Measurements from ENCODE around the gene BABAM2.
A peak's percentile ranks its signal among the peaks of the same experiment; 100 is the strongest.

Gene BABAM2

DNA sequence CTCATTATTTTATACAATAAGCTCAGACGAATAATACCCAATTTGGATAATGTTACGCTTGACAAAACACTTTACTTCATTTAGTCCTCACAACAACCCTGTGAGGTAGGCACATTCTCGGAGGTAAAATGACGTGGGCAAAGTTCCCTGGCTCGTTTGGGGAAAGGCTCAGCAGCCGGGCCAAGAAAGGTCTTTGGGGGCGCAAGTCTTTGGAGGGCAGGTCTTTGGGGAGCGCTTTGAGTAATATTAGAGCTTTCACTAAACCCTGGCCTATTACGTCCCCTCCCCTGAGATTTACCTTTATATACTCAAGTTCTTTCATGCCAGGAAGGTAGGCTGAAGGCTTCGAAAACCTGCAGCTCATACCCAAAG is 769 bp upstream of the BABAM2 start:
- peak overlapping the region; percentile 96 for H3K4me3 ChIP-seq (ENCODE audit: low read length)
- TF ChIP-seq ZNF274 (IDR thresholded peaks at IDR 0.05; ENCODE audit: low read depth, low read length) = no peak

DNA sequence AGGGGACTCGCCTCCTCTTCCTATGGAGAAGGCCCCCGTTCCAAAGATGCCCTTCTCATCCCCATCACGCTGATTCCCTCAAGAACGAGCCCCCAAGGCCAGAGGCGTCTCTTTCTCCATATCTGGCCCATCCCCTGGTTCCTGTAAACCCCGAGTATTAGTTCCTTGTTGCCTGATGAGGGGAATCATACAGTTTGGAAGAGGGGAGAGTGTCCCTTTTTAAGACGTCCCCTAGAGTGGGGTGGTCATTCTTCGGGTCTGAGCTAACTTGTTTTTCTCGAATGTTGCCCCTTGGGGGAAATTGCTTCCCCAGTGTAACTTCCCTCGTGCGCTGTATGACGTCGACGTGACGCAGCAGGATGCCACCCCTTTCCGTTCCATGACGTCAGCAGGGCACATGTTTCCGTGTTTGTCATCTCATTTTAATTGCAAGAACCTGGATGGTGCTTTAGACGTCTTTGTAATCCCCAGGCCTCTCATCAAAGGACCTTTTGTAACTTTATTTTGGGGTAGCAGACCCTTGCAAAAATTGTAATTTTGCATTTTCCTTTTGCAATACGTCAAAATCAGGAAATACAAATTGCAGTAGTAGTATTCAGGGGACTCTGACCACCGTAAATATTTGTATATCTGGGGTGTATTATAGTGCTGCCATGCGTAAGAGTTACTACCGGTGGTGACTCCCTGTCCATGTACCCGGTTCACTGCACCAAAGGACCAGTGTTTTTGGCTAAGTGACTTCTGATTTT is 569 bp downstream of the BABAM2 start:
- TF ChIP-seq ZNF274 (IDR thresholded peaks at IDR 0.05; ENCODE audit: low read depth, low read length) = no peak
- peak overlapping the region; percentile 96 for H3K4me3 ChIP-seq (ENCODE audit: low read length)

DNA sequence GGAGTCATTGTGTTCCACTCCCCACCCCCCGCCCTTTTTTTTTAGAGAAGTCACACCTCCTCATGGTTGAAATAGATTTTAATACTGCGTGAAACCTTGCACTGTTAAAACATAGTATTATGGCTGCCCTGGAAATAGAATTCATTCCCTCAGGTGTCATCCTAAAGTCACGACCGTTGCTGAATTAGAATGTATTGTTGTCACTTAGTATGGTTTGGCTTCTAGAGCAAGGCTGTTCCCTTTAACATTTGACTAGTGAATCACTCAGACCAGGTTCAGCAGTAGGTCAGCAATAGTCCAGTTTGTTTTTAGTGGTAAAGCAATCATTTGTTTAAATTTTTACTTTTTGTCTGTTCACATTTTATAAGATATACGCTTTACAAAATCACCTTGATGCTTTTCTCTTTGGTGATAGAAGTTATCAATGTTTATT is 1.2 kb downstream of the BABAM2 start:
- no peak for TF ChIP-seq ZNF274 (IDR thresholded peaks at IDR 0.05; ENCODE audit: low read depth, low read length)
- peak overlapping the region; percentile 96; the same call in 1 of the 2 replicates for H3K4me3 ChIP-seq (ENCODE audit: low read length)

DNA sequence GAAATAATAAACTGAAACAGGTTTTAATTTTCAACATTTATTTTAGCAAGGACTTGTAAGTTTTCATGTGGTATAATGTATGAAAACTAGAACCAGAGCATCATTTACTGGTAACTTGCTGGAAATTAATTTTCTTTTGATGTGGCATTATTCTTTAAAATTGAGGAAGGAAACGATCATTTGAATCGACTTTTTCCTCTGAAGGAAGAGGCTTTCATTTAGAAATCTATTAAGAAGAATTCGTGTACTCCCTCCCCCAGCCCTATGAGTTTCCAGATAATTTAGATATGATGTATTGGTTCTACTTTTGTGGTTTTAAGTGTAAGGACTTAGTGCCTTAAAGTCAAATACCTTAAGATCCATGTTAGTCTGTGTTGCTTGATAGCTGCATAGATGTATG is 2.5 kb downstream of the BABAM2 start:
- no peak for TF ChIP-seq ZNF274 (IDR thresholded peaks at IDR 0.05; ENCODE audit: low read depth, low read length)
- H3K4me3 ChIP-seq (ENCODE audit: low read length) = no peak overlapping the region

DNA sequence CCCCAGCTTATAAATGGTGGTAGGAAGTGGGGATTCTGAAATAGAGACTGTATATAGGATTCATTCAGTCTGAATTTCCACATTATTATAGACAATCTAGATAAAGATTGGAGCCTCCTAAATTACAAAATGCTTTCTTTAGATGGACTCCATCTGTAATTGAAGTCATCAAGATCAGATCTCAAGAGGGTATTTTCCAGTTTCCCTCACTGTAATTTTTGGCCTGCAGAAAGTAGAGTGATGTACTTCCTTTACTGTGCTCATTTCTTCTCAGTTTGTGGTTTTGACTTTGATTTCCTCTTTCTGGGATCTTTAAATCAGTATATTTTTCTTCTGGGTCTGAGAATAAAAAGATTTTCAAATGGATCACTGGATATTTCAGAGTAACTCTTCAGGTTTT is 7.2 kb downstream of the BABAM2 start:
- TF ChIP-seq ZNF274 (IDR thresholded peaks at IDR 0.05; ENCODE audit: low read depth, low read length) = no peak
- H3K4me3 ChIP-seq (ENCODE audit: low read length) = no peak overlapping the region

DNA sequence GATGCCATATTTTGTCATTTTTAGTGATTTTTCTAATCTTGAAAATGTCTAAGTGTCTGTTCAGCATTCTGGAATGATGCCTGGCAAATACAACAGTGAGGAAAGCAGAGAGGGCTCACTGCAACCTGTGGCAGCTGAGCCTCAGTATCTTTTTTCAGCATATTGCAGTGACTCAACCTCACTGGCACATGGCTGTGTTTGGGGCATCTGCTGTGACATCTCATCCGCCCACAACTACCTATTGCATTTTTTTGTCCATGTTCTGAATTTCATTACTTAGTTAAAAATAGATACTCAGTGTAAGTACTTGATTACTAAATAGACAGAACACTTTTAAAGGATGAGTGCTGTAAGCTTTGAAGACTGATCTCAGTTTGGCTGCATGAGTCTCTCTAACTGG is 10.7 kb downstream of the BABAM2 start:
- H3K4me3 ChIP-seq (ENCODE audit: low read length) = no peak overlapping the region
- no peak for TF ChIP-seq ZNF274 (IDR thresholded peaks at IDR 0.05; ENCODE audit: low read depth, low read length)

DNA sequence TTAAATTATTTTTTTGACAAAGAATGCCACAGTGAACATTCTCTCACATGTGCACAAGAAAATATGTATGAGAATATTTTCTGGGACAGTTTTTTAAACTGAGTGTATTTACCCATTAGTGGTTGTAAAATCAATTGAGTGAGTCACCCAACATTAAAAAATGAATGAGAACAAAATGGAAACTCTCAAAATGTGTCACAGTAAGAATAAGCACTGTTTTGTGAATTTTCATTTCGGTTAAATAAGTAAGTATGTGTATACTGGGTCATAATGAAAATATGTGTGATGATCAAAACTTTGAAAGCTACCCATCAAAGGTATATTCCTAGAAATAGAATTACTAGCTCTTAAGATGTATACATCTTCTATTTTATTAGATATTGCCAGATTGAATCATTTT is 11.6 kb downstream of the BABAM2 start:
- TF ChIP-seq ZNF274 (IDR thresholded peaks at IDR 0.05; ENCODE audit: low read depth, low read length) = no peak
- H3K4me3 ChIP-seq (ENCODE audit: low read length) = no peak overlapping the region

DNA sequence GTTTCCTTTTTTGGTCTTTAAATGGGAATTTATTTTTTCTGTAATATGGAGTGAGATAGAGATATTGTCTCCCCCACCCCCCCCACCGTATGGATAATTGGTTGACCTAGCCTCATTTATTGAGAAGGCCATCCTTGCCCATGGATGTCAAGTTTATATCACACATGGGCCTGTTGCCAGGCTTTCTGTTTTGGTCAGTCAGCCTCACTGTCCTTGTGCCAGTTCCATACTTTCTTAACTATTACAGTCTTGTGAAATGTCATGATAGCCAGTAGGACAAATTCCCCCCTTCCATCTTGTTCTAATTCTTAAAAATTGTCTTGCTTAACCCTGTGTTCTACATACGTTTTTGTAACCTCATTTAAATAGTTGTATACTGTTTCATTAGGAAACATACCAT is 12.5 kb downstream of the BABAM2 start:
- no peak overlapping the region for H3K4me3 ChIP-seq (ENCODE audit: low read length)
- no peak for TF ChIP-seq ZNF274 (IDR thresholded peaks at IDR 0.05; ENCODE audit: low read depth, low read length)

DNA sequence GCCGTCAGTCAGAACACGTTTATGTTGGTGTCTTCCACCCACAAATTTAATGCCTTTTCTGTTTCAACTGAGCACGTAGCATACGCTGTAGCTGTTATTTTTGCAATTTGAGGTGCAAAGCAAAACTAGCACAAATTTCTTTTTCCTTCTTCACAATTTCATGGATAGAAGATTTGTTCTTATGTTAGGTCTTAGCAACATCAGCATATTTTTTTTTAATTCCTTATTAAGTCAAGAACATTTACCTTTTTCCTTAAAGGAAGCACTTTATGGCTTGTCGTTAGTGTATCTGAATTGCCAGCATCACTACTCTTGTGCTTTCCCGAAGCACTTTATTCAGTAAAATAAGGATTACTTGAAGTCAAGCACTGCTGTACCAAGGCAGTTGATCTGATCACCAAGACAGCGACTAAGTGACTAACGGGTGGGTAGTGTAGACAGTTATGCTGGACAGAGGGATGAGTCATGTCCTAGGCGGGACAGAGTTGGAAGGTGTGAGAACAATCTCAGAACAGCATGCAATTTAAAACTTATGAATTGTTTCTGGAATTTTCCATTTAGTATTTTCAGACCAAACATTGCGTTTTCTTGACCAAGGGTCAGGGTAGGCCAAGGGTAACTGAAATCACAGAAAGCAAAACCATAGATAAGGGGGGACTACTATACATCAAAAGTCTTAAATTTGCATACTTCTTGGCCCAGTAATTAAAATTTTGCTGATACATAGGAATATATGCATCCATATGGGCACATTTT is 13.3 kb downstream of the BABAM2 start:
- no peak overlapping the region for H3K4me3 ChIP-seq (ENCODE audit: low read length)
- no peak for TF ChIP-seq ZNF274 (IDR thresholded peaks at IDR 0.05; ENCODE audit: low read depth, low read length)

DNA sequence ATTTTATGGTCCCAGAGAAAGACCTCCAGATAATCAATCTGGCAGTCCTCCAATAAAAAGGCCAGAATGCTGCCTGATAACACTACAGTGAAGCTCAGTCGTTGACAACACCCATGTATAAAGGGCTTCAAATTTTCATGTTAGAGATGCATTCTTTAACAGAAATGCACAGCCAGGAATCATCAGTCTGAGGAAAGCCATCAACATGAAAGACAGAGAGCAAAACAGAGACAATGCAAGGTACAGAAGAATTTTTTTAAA is 13.8 kb downstream of the BABAM2 start:
- no peak for TF ChIP-seq ZNF274 (IDR thresholded peaks at IDR 0.05; ENCODE audit: low read depth, low read length)

DNA sequence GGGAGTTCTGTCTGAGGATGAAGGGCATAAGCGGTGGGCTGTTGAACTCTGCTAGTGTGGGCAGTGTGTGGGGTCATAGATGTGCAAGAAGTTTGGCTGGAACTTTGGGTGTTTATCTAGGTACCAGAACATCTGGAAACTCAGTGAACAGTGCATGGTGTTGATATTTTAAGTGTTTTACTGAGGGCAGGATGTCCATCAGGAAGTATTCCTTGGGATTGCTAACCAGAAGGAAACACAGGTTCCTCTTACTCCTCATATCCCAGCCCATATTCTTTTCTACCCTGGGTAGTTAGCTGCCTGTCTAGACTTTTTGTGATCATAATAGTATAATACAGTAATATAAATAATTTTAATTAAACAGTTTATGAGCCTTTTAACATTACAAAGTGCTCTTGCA is 15.5 kb downstream of the BABAM2 start:
- TF ChIP-seq ZNF274 (IDR thresholded peaks at IDR 0.05; ENCODE audit: low read depth, low read length) = no peak
- H3K4me3 ChIP-seq (ENCODE audit: low read length) = no peak overlapping the region

More for the DNA sequence above, 13.8 kb downstream of the BABAM2 start:
- H3K4me3 ChIP-seq (ENCODE audit: low read length) = no peak overlapping the region

DNA sequence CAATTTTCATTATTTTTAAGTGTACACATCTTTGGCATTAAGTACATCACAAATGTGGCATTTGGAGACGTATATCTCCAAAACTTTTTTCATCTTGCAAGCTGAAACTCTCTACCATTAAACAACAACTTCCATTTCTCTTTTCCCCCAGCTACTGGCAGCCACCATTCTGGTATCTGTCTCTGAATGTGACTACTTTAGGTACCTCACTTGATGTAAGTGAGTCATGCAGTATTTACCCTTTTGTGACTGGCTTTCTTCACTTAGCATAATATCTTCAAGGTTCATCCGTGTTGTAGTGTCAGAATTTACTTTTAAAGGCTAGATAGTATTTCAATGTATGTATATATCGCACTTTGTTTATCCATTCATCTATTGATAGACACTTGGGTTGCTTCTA is 17.0 kb downstream of the BABAM2 start:
- no peak for TF ChIP-seq ZNF274 (IDR thresholded peaks at IDR 0.05; ENCODE audit: low read depth, low read length)
- no peak overlapping the region for H3K4me3 ChIP-seq (ENCODE audit: low read length)

DNA sequence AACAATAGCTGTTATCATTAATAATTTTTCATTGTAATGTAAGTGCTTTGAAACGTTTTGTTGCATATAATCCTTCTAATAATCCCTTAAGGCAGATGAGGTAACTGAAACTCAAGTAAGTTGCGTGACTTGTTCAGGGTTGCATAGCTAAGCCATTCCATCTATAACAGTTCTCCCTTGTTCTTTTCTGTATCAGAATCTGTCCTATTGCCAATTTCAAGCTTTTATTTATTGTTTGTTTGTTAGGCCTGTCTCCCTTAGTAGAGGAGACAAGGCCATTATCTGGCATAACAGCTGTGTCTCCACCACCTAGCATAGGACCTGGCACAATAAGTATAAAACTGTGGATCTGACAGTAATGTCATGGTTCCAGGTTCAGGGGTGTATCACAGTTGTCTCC is 19.4 kb downstream of the BABAM2 start:
- no peak overlapping the region for H3K4me3 ChIP-seq (ENCODE audit: low read length)
- no peak for TF ChIP-seq ZNF274 (IDR thresholded peaks at IDR 0.05; ENCODE audit: low read depth, low read length)

DNA sequence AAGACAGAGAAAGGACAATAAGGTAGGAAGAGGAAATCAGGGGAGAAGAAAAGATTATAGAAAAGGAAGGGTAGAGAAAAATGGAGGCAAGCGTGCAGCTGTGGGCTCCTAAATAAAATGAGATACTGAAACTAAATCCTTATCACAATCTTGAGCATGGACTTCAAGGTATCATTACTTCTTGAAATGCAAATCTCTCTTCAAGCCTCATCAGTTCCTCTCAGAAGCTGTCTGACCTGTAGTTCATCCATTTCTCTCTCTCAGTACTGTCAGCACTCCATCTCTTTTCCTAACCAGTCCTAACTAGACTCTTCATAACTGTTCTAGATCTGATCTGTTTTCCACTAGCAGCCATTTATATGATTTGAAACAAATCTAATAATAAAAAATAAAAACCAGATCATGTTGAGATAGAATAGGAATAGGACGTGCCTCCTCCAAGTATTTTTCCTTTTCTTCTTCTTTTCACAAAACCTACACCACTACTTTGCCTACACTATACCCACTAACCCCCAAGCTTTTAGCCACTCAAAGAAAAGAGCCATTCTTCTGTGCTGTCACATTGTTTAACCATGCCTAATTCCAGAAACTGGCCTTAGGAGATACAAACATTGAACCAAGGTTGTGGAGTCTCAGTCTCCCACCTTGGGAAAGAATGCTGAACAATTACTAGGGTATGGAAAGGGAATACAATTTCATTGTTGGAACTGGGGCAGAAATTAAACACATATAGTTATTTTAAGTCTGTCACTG is 21.1 kb downstream of the BABAM2 start:
- no peak overlapping the region for H3K4me3 ChIP-seq (ENCODE audit: low read length)
- TF ChIP-seq ZNF274 (IDR thresholded peaks at IDR 0.05; ENCODE audit: low read depth, low read length) = no peak

DNA sequence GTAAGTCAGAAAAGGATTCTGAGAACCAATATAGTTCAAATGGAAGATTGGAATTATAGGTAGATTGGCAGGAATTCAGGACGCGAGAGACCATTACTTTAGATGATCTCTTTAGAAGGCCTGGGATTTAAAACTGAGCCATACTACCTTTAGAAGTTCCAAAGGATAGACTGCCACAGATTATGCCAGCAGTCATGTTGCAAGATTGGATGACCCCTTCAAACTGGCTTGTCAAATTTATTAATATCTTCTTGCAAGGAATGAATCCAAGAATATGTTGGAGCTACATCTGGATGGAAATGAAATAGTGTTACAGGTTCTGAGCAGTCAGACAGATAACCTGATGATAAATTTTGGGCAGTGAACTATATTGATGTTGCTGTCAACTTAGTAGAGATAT is 22.0 kb downstream of the BABAM2 start:
- H3K4me3 ChIP-seq (ENCODE audit: low read length) = no peak overlapping the region
- no peak for TF ChIP-seq ZNF274 (IDR thresholded peaks at IDR 0.05; ENCODE audit: low read depth, low read length)
